H1 (cell line): ENCODE measurements around the gene GPRIN1. TPM values are rescaled to one million over a fixed set of nuclear protein-coding genes. Genes with fewer than 3 reads are reported as not detected.

Source experiments
- CTCF ChIA-PET: fragments of 300-600 bp; sonication (Branson Sonifier 250); formaldehyde crosslinking; loops from one replicate; lab custom pipeline; 2021; ENCODE audit not compliant: partially characterized antibody; lab: Charles Lee
- POLR2A ChIA-PET: fragments of 300-600 bp; sonication (Branson Sonifier 250); formaldehyde crosslinking; loops from one replicate; lab custom pipeline; 2021; ENCODE audit warnings: inconsistent platforms; ENCODE audit not compliant: partially characterized antibody; lab: Charles Lee
- DNase-seq, 2 experiments: peaks; one replicate each; pipeline versions ENCODE4 v3.0.0 to v3.0.0-alpha.2; 2010 to 2022; ENCODE audit warnings: low spot score in 2 of 2, low read depth in 1 of 2, mixed read lengths in 1 of 2
- FAIRE-seq: peaks from 2 replicates; lab custom pipeline; 2011; peaks lifted over from hg19 to GRCh38; lab: Jason Lieb, UNC
- H2AFZ ChIP-seq: 2 replicates; pipeline ENCODE4 v1.8.1; 2012; ENCODE audit warnings: low read length, inconsistent platforms
- H2AK5ac ChIP-seq: 2 replicates; pipeline ENCODE4 v1.6.1; 2013; ENCODE audit warnings: low read depth, low read length
- H2BK120ac ChIP-seq: replicated peaks from 2 replicates; pipeline ENCODE3; 2013; ENCODE audit warnings: low read depth, low read length, inconsistent platforms
- H2BK12ac ChIP-seq: 2 replicates; pipeline ENCODE4 v1.6.1; 2013; ENCODE audit warnings: low read depth, low read length
- H2BK15ac ChIP-seq: 2 replicates; pipeline ENCODE4 v1.6.1; 2013; ENCODE audit warnings: low read length
- H2BK20ac ChIP-seq: 2 replicates; pipeline ENCODE4 v1.6.1; 2013; ENCODE audit warnings: low read length
- H2BK5ac ChIP-seq: 2 replicates; pipeline ENCODE4 v1.6.1; 2013; ENCODE audit warnings: low read depth, low read length
- H3K14ac ChIP-seq: 2 replicates; pipeline ENCODE4 v1.6.1; 2013; ENCODE audit warnings: inconsistent platforms; ENCODE audit not compliant: insufficient read length
- H3K18ac ChIP-seq: 2 replicates; pipeline ENCODE4 v1.6.1; 2013; ENCODE audit warnings: low read length; ENCODE audit errors: extremely low read depth
- H3K23ac ChIP-seq: 2 replicates; pipeline ENCODE4 v1.6.1; 2013; ENCODE audit warnings: inconsistent platforms; ENCODE audit not compliant: insufficient read length
- H3K23me2 ChIP-seq: 2 replicates; pipeline ENCODE4 v1.6.1; 2013; ENCODE audit warnings: low read depth, low read length
- H3K27ac ChIP-seq: 2 replicates; pipeline ENCODE4 v1.6.1; 2011; ENCODE audit warnings: low read depth, low read length, inconsistent platforms
- H3K27me3 ChIP-seq, 4 experiments: replicated peaks in 1 of 4; 1 replicate in 1 of 4; 2 replicates in 3 of 4; pipeline versions ENCODE4 v1.6.1 to v1.8.1; 2011 to 2013; ENCODE audit warnings: low read length in 3 of 4, mild to moderate bottlenecking in 3 of 4, inconsistent platforms in 2 of 4, mixed read lengths in 2 of 4, moderate library complexity in 1 of 4; ENCODE audit not compliant: control insufficient read depth in 3 of 4, insufficient read depth in 3 of 4; ENCODE audit errors: extremely low read depth in 1 of 4
- H3K36me3 ChIP-seq, 4 experiments: 2 replicates each; pipeline versions ENCODE4 v1.6.1 to v1.8.1; 2011 to 2013; ENCODE audit warnings: mild to moderate bottlenecking in 4 of 4, low read length in 3 of 4, moderate library complexity in 2 of 4, control low read depth in 1 of 4, inconsistent platforms in 1 of 4; ENCODE audit not compliant: insufficient read depth in 4 of 4, control insufficient read depth in 2 of 4
- H3K4ac ChIP-seq: replicated peaks from 2 replicates; pipeline ENCODE3; 2013; ENCODE audit warnings: low read length, low read depth, mixed read lengths, inconsistent platforms; ENCODE audit not compliant: insufficient read length
- H3K4me1 ChIP-seq, 4 experiments: replicated peaks in 1 of 4; 1 replicate in 1 of 4; 2 replicates in 3 of 4; pipeline versions ENCODE4 v1.6.1 to v1.8.1; 2011 to 2013; ENCODE audit warnings: low read length in 3 of 4, inconsistent platforms in 2 of 4, mixed read lengths in 1 of 4; ENCODE audit not compliant: insufficient read depth in 4 of 4, control insufficient read depth in 3 of 4
- H3K4me2 ChIP-seq, 2 experiments: 2 replicates each; pipeline versions ENCODE4 v1.6.1 to v1.8.1; 2011 to 2013; ENCODE audit warnings: low read depth in 2 of 2, low read length in 2 of 2, control low read depth in 1 of 2, inconsistent platforms in 1 of 2, mild to moderate bottlenecking in 1 of 2; ENCODE audit not compliant: insufficient read depth in 1 of 2
- H3K4me3 ChIP-seq, 4 experiments: fragments of 200-600, 300-600 bp in 1 of 4; sonication (generic), shearing (Covaris generic), sonication (Bioruptor Twin) in 1 of 4; 2 replicates each; pipeline versions ENCODE4 v1.5.1 to v1.8.1; 2011 to 2016; ENCODE audit warnings: low read length in 4 of 4, low read depth in 3 of 4, control low read depth in 2 of 4, inconsistent platforms in 2 of 4, mild to moderate bottlenecking in 2 of 4, mixed read lengths in 1 of 4, moderate library complexity in 1 of 4; ENCODE audit not compliant: insufficient read depth in 2 of 4; ENCODE audit errors: extremely low read depth in 1 of 4
- H3K56ac ChIP-seq: replicated peaks from 2 replicates; pipeline ENCODE3; 2013; ENCODE audit warnings: low read depth, mild to moderate bottlenecking, mixed read lengths, low read length, inconsistent platforms; ENCODE audit not compliant: insufficient read length
- H3K79me1 ChIP-seq: 2 replicates; pipeline ENCODE4 v1.6.1; 2013; ENCODE audit warnings: low read depth, low read length, control low read depth
- H3K79me2 ChIP-seq, 2 experiments: 2 replicates each; pipeline versions ENCODE4 v1.6.1 to v1.8.1; 2012 to 2013; ENCODE audit warnings: low read length in 2 of 2, mild to moderate bottlenecking in 2 of 2, inconsistent platforms in 1 of 2; ENCODE audit not compliant: insufficient read depth in 2 of 2, control insufficient read depth in 1 of 2
- H3K9ac ChIP-seq, 4 experiments: replicated peaks in 1 of 4; 1 replicate in 1 of 4; 2 replicates in 3 of 4; pipeline versions ENCODE4 v1.6.1 to v1.8.1; 2011 to 2013; ENCODE audit warnings: low read depth in 3 of 4, low read length in 3 of 4, control low read depth in 2 of 4, mild to moderate bottlenecking in 2 of 4, moderate library complexity in 2 of 4, inconsistent platforms in 1 of 4; ENCODE audit errors: extremely low read depth in 1 of 4
- H3K9me3 ChIP-seq, 2 experiments: 2 replicates each; pipeline versions ENCODE4 v1.6.1 to v1.8.1; 2012 to 2013; ENCODE audit warnings: mild to moderate bottlenecking in 2 of 2, moderate library complexity in 2 of 2, control low read depth in 1 of 2, inconsistent platforms in 1 of 2, low read depth in 1 of 2, low read length in 1 of 2, mixed read lengths in 1 of 2; ENCODE audit not compliant: insufficient read depth in 2 of 2
- H4K20me1 ChIP-seq, 2 experiments: replicated peaks in 1 of 2; 2 replicates each; pipeline versions ENCODE3 to v1.8.1; 2011 to 2013; ENCODE audit warnings: inconsistent platforms in 2 of 2, low read length in 2 of 2, mild to moderate bottlenecking in 1 of 2; ENCODE audit not compliant: insufficient read depth in 2 of 2, control insufficient read depth in 1 of 2
- H4K5ac ChIP-seq: 2 replicates; pipeline ENCODE4 v1.6.1; 2013; ENCODE audit warnings: low read length, low read depth, mixed read lengths, inconsistent platforms; ENCODE audit not compliant: insufficient read length
- H4K8ac ChIP-seq: 2 replicates; pipeline ENCODE4 v1.8.0; 2013; ENCODE audit warnings: mild to moderate bottlenecking, moderate library complexity, low read length, inconsistent platforms; ENCODE audit not compliant: insufficient read depth; ENCODE audit errors: extremely low read depth
- H4K91ac ChIP-seq: replicated peaks from 2 replicates; pipeline ENCODE3; 2013; ENCODE audit warnings: low read length, mixed read lengths, inconsistent platforms; ENCODE audit not compliant: insufficient read length
- KDM4A ChIP-seq: IDR thresholded peaks from one replicate; pipeline ENCODE4 v1.7.1; 2012; ENCODE audit warnings: low read depth, mild to moderate bottlenecking, moderate library complexity, low read length, inconsistent platforms; ENCODE audit not compliant: severe bottlenecking
- WGBS, 2 experiments: shearing (Covaris generic) in 1 of 2; methylation state at CpG; one replicate each; pipeline versions ENCODE4 v1.1.6 to v1.1.7; 2013 to 2015; ENCODE audit warnings: low lambda C conversion rate in 2 of 2, mixed read lengths in 2 of 2, inconsistent platforms in 1 of 2, low coverage in 1 of 2, missing lambda C conversion rate in 1 of 2; ENCODE audit not compliant: insufficient replicate concordance in 2 of 2, insufficient coverage in 1 of 2, insufficient read length in 1 of 2; ENCODE audit errors: extremely low coverage in 1 of 2, missing lambda C conversion rate in 1 of 2; 5-methylcytosine and 5-hydroxymethylcytosine counted together
- polyA plus RNA-seq, 7 experiments: library from polyadenylated mRNA; depleted of rRNA in 3 of 7; stranded (reverse) in 5 of 7; unstranded in 2 of 7; fragments of >200 nt in 5 of 7; fragments of 200-250 nt in 2 of 7; gene quantifications; 1 replicate in 5 of 7; 2 replicates in 1 of 7; 4 replicates in 1 of 7; pipeline versions ENCODE4 v1.2.1 to v1.2.3, GENCODE V29; 2011 to 2013; ENCODE audit warnings: missing spikeins in 2 of 7, mixed read lengths in 2 of 7
- total RNA-seq: library from RNA; stranded (reverse); fragmentation: NEBNext Ultra II Directional; extraction: Animal tissue kit (Norgen Biotek cat#: 25700); gene quantifications from 2 replicates; pipeline ENCODE4 v1.2.1, GENCODE V29; 2021

Gene GPRIN1
- total and polyA plus RNA-seq, 2 of the 8 experiments (the other 6 are each of a cell fraction or from before 2014, with no cell fraction given): 3.3 to 12.0 TPM

DNA sequence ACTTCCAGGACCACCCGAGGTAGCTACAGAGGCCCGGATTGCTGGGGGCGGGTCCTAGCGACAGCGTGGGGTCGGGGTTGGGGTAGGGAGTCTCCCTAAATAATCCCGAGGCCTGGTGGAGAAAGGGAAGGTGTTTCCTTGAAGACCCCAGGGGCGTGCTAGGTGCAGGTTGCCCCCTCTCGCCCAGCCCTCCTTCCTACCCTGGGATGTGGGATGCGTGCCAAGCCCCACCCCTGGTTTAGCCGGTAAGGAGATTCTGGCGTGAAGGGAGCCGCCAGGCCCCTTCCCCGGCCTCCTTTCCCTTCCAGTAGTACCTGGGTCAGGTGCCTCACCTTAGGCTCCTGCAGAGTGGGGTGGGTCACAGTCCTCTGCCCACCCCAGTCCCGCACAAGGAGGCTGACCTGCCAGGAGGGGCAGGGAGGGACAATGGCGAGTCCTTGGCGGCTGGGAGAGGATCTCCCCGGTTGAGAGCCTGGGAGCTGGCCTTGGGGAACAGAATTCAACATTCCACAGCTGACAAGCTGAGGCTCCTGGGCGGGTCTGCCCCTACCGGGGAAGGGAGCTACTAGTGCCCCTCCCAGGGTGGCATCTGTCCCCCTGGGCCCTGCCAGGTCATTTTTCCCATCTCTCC lies 38.0 kb upstream of the GPRIN1 start:
- 23% methylated on average over 15 of the region's 20 CpGs; no CpG with 5 or more reads in 1 of the 2 experiments for WGBS, 2 experiments
- Histone ChIP-seq H2BK20ac (no peak overlapping the region), H3K9ac (peak overlapping the region in 3 of 4 experiments; percentile 34 to 46 (median 43); a peak in 3 of 7 replicates), H2BK120ac (no peak overlapping the region), H3K14ac (no peak overlapping the region), H4K8ac (peak overlapping the region; percentile 71; the same call in 1 of the 2 replicates), H3K56ac (no peak overlapping the region), H3K79me2 (peaks cover 0 to 22% of the 10 kb centered on the region in 2 experiments; a peak in 1 of 4 replicates), H3K27ac (no peak overlapping the region; the same call in 1 of the 2 replicates), H2BK5ac (peak overlapping the region; percentile 71; the same call in 1 of the 2 replicates), H3K79me1 (peaks cover 16% of the 10 kb centered on the region), H4K91ac (no peak overlapping the region), H3K36me3 (0 out of 8 replicates have a peak, but pooled peaks cover 0 to 3% (median 0%) of the 10 kb centered on the region in 4 experiments), H3K23ac (no peak overlapping the region), H3K4ac (no peak overlapping the region), H3K4me2 (peak overlapping the region; percentile 69 to 93), H3K4me1 (peaks cover 0 to 42% (median 25%) of the 10 kb centered on the region in 4 experiments; a peak in 6 of 7 replicates), H2BK15ac (no peak overlapping the region), H3K18ac (peak overlapping the region; percentile 87; the same call in 1 of the 2 replicates), H3K23me2 (peaks cover 7% of the 10 kb centered on the region; the same call in 1 of the 2 replicates), H4K20me1 (peaks cover 3 to 7% of the 10 kb centered on the region in 2 experiments), H2AK5ac (0 out of 2 replicates have a peak overlapping the region, but pooled peaks have one; percentile 77), H3K4me3 (peak overlapping the region; percentile 59 to 95 (median 75)), H3K27me3 (no peaks in the 10 kb centered on the region; a peak in 1 of 7 replicates), H3K9me3 (no peaks in the 10 kb centered on the region), H2BK12ac (no peak overlapping the region), H4K5ac (no peak overlapping the region), H2AFZ (no peak overlapping the region)
- ChIA-PET CTCF (interaction anchor here (1.0 to 2.6 kb wide), 6 partner anchors 10 to 930 kb away, joined by 3 to 12 read pairs (median 4); no protein-coding TSS in a partner anchor), POLR2A (interaction anchor here (0.6 to 2.5 kb wide), 11 partner anchors 9 to 185 kb away, joined by 3 to 15 read pairs (median 3); partner anchors contain the start of genes EIF4E1B, RNF44 and SNCB)
- DNase-seq (peak in 1 of 2 experiments; percentile 65), FAIRE-seq (no peak)
- peak; percentile 30 for TF ChIP-seq KDM4A
